RWPE1 (cell line): ENCODE data around the gene CAV1.
A peak's percentile ranks its signal among the peaks of the same experiment; 100 is the strongest.

Experiments used
- CTCF ChIA-PET: fragments of 350-600 bp; sonication (Branson Sonifier 250); formaldehyde crosslinking; extraction: SDS; loops from one replicate; lab custom pipeline; 2021; lab: Yijun Ruan, JAX
- POLR2A ChIA-PET: fragments of 400-600 bp; formaldehyde crosslinking; extraction: SDS; loops from one replicate; lab custom pipeline; 2020; ENCODE audit warnings: antibody characterized with exemption; ENCODE audit not compliant: low non-redundant PET; lab: Yijun Ruan, JAX
- DNase-seq: peaks from one replicate; pipeline ENCODE4 v3.0.0; 2012; ENCODE audit warnings: low spot score
- H3K27ac ChIP-seq: fragments of 450-650 bp; 2 replicates; pipeline ENCODE4 v1.5.1; 2017
- CTCF ChIP-seq: fragments of 450-650 bp; conservative IDR thresholded peaks from 2 replicates; pipeline ENCODE4 v1.5.1; 2017; ENCODE audit warnings: low read depth, mild to moderate bottlenecking

CAV1 gene

DNA sequence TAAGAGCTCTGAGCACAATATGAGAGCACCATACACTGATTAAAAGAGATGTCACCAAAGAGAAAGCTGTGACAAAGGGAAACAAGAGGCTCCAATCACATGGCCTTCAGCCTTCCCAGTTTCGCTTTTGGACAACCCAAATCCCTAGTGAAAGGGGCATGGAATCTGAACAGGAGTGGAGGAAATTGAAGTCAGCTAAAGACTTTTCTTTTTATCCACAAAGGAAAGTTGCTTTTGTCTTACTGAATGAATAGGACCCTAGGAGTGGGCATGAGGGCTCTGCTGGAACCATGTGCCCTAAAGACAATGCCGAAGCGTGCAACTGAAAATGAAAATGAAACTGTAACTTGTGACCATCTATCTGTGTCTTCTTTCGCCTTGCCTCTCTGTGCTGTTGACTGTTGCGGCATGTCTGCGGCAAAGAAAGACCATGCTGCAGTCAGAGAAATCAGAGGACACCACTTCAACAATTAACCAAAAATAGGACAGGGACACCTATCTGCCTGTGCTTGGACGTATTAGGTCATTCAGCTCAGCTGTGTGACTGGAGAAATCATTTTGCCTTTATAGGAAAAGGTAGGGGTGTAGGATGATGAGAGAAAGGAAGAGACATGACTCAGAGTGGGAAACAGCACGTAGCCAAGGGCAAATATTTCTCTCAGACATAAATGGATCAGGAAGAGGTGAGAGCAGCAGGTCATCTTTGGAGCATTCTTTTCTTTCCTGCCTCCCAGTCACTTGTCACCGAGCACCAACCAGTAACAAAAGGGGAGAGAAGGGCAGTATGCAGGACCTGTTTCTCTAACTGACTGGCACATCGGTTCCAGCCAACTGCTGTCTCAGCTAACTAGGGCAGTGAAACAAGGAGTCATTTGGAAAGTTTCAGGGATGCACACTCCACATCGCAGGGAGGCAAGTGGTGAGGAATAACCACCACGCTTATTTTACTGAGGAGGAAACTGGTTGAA, 13.0 kb upstream of the CAV1 start:
- ChIA-PET POLR2A (no interaction called here), CTCF (no interaction called here)
- no peak for TF ChIP-seq CTCF
- peak; percentile 62 for DNase-seq
- H3K27ac ChIP-seq = peak overlapping the region; percentile 52; the same call in 1 of the 2 replicates

- TF ChIP-seq CTCF = no peak
- ChIA-PET POLR2A (no interaction called here), CTCF (interaction anchor here (0.6 kb wide), 1 partner anchor 61 kb away, joined by 5 read pairs; no protein-coding TSS in a partner anchor)
- H3K27ac ChIP-seq = peak overlapping the region; percentile 52; the same call in 1 of the 2 replicates
- DNase-seq = no peak
Observed at GRCh38 chr7:116512520-116513188, 12.2 kb upstream of the CAV1 start.

DNA sequence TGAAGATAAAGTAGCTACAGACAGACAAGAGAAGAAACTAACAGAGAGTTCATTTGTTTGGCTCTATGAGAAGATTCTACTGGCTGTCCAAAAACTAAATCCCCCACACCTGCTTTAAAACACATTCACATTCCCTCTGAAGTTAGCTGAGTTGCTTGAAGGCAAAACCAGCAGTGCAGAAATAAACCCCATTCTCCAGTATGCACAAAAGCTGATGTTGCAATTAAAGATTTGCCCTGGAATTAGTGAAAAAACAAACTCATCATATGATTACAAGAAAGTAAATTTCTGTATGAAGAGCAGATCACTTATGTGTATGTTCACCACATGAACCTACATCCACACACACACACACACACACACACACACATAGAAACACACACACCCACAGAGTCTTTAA, 9.3 kb upstream of the CAV1 start:
- no peak overlapping the region for H3K27ac ChIP-seq
- no peak for TF ChIP-seq CTCF
- ChIA-PET POLR2A (no interaction called here), CTCF (interaction anchor here (0.6 kb wide), 1 partner anchor 831 kb away, joined by 3 read pairs; no protein-coding TSS in a partner anchor)
- DNase-seq = no peak

GRCh38 chr7:116516324-116516723, 8.5 kb upstream of the CAV1 start:
- CTCF ChIA-PET = no interaction called here
- DNase-seq = no peak
- POLR2A ChIA-PET = no interaction called here
- H3K27ac ChIP-seq = no peak overlapping the region
- TF ChIP-seq CTCF = no peak

GRCh38 chr7:116517626-116518025, 7.2 kb upstream of the CAV1 start:
- ChIA-PET POLR2A (no interaction called here), CTCF (no interaction called here)
- DNase-seq = no peak
- H3K27ac ChIP-seq = no peak overlapping the region
- no peak for TF ChIP-seq CTCF

- TF ChIP-seq CTCF = no peak
- ChIA-PET CTCF (interaction anchor here (0.6 to 0.7 kb wide), 2 partner anchors 16 to 160 kb away, joined by 4 read pairs; no protein-coding TSS in a partner anchor), POLR2A (no interaction called here)
- DNase-seq = no peak
- H3K27ac ChIP-seq = no peak overlapping the region
Observed at GRCh38 chr7:116518961-116519360, 5.9 kb upstream of the CAV1 start.
